Measurements from ENCODE around the gene ZNF182.

DNA sequence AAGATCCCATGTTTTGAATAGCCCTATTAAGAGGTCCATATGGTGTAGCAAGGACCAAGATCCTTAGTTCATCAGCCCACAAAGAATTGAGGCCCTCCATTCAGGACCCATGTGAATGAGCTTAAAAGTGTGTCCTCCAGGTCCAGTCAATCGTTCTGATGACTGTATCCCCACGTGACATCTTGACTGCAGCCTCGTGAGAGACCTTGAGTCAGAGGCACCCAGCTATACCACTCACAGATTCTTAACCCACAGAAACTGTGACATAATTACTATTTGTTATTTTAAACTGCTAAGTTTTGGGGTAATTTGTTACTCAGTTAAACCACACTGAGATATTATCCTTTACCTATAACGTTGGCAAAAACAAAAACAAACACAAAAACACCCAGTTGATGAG, 62.4 kb downstream of the ZNF182 start:
- TF ChIP-seq, protein P1, sequence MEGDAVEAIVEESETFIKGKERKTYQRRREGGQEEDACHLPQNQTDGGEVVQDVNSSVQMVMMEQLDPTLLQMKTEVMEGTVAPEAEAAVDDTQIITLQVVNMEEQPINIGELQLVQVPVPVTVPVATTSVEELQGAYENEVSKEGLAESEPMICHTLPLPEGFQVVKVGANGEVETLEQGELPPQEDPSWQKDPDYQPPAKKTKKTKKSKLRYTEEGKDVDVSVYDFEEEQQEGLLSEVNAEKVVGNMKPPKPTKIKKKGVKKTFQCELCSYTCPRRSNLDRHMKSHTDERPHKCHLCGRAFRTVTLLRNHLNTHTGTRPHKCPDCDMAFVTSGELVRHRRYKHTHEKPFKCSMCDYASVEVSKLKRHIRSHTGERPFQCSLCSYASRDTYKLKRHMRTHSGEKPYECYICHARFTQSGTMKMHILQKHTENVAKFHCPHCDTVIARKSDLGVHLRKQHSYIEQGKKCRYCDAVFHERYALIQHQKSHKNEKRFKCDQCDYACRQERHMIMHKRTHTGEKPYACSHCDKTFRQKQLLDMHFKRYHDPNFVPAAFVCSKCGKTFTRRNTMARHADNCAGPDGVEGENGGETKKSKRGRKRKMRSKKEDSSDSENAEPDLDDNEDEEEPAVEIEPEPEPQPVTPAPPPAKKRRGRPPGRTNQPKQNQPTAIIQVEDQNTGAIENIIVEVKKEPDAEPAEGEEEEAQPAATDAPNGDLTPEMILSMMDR (IDR thresholded peaks at IDR 0.05): no peak
- TF ChIP-seq CBFB (CRISPR knock-in tag; IDR thresholded peaks at IDR 0.05; ENCODE audit: low read depth) (no peak), TCF7 (CRISPR knock-in tag; IDR thresholded peaks at IDR 0.05; ENCODE audit: low read depth) (no peak), ELF4 (CRISPR knock-in tag; IDR thresholded peaks at IDR 0.05; ENCODE audit: low read depth) (no peak), EMX1 (CRISPR knock-in tag; IDR thresholded peaks at IDR 0.05) (no peak), SMAD3 (CRISPR knock-in tag; IDR thresholded peaks at IDR 0.05; ENCODE audit: borderline replicate concordance) (no peak)
- TF ChIP-seq, protein P2, sequence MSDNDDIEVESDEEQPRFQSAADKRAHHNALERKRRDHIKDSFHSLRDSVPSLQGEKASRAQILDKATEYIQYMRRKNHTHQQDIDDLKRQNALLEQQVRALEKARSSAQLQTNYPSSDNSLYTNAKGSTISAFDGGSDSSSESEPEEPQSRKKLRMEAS (CRISPR knock-in tag; IDR thresholded peaks at IDR 0.05): no peak
- TF ChIP-seq, protein P3, sequence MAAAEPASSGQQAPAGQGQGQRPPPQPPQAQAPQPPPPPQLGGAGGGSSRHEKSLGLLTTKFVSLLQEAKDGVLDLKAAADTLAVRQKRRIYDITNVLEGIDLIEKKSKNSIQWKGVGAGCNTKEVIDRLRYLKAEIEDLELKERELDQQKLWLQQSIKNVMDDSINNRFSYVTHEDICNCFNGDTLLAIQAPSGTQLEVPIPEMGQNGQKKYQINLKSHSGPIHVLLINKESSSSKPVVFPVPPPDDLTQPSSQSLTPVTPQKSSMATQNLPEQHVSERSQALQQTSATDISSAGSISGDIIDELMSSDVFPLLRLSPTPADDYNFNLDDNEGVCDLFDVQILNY (CRISPR knock-in tag; IDR thresholded peaks at IDR 0.05): no peak
- TF ChIP-seq, protein P4, sequence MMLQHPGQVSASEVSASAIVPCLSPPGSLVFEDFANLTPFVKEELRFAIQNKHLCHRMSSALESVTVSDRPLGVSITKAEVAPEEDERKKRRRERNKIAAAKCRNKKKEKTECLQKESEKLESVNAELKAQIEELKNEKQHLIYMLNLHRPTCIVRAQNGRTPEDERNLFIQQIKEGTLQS (CRISPR knock-in tag; conservative IDR thresholded peaks at IDR 0.05): no peak
- TF ChIP-seq, protein P5, sequence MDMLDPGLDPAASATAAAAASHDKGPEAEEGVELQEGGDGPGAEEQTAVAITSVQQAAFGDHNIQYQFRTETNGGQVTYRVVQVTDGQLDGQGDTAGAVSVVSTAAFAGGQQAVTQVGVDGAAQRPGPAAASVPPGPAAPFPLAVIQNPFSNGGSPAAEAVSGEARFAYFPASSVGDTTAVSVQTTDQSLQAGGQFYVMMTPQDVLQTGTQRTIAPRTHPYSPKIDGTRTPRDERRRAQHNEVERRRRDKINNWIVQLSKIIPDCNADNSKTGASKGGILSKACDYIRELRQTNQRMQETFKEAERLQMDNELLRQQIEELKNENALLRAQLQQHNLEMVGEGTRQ (CRISPR knock-in tag; IDR thresholded peaks at IDR 0.05): no peak
